DOHH2 (cell line): Measurements from ENCODE around the gene ZNF2.

Experiments
- H3F3A ChIP-seq: fragments of 200-600 bp; sonication (generic), shearing (Covaris generic); 2 replicates; pipeline ENCODE4 v1.6.0; 2016; ENCODE audit warnings: antibody characterized with exemption, mild to moderate bottlenecking; ENCODE audit not compliant: control insufficient read depth, insufficient read depth
- H3K27ac ChIP-seq: fragments of 200-600 bp; sonication (generic); 2 replicates; pipeline ENCODE4 v1.5.1; 2014; ENCODE audit warnings: low read depth, mild to moderate bottlenecking, low read length, moderate library complexity
- H3K27me3 ChIP-seq: fragments of 200-600 bp; sonication (generic); 2 replicates; pipeline ENCODE4 v1.6.1; 2014; ENCODE audit warnings: mild to moderate bottlenecking, low read length, mixed read lengths; ENCODE audit not compliant: control insufficient read depth
- H3K36me3 ChIP-seq: fragments of 200-600 bp; sonication (generic); 2 replicates; pipeline ENCODE4 v1.6.1; 2014; ENCODE audit warnings: mild to moderate bottlenecking, low read length, moderate library complexity, mixed read lengths; ENCODE audit not compliant: control insufficient read depth
- H3K4me1 ChIP-seq: fragments of 200-600 bp; sonication (generic); 2 replicates; pipeline ENCODE4 v1.6.1; 2014; ENCODE audit warnings: mild to moderate bottlenecking, low read length, mixed read lengths; ENCODE audit not compliant: control insufficient read depth
- H3K4me2 ChIP-seq: fragments of 200-600 bp; sonication (generic); 2 replicates; pipeline ENCODE4 v1.6.0; 2014; ENCODE audit warnings: mild to moderate bottlenecking, low read length, moderate library complexity
- H3K4me3 ChIP-seq: fragments of 200-600 bp; sonication (generic); 2 replicates; pipeline ENCODE4 v1.5.1; 2014; ENCODE audit warnings: mild to moderate bottlenecking, low read length, mixed read lengths
- H3K79me2 ChIP-seq: fragments of 200-600 bp; sonication (generic); 2 replicates; pipeline ENCODE4 v1.6.1; 2014; ENCODE audit warnings: mild to moderate bottlenecking, low read length, mixed read lengths; ENCODE audit not compliant: control insufficient read depth
- H3K9me2 ChIP-seq: fragments of 200-600 bp; sonication (generic); replicated peaks from 2 replicates; pipeline ENCODE4 v1.6.1; 2014; ENCODE audit warnings: mild to moderate bottlenecking, low read length, mixed read lengths; ENCODE audit not compliant: control insufficient read depth
- H3K9me3 ChIP-seq: fragments of 200-600 bp; sonication (generic); 2 replicates; pipeline ENCODE4 v1.6.1; 2014; ENCODE audit warnings: antibody characterized with exemption, low read length, mixed read lengths; ENCODE audit not compliant: control insufficient read depth, insufficient read depth
- H4K20me1 ChIP-seq: fragments of 200-600 bp; sonication (generic); 2 replicates; pipeline ENCODE4 v1.6.0; 2014; ENCODE audit warnings: low read depth, mild to moderate bottlenecking, antibody characterized with exemption, low read length, moderate library complexity; ENCODE audit not compliant: control insufficient read depth, insufficient read depth
- EZH2phosphoT487 ChIP-seq: fragments of 200-600 bp; sonication (generic); IDR thresholded peaks from 2 replicates; pipeline ENCODE4 v1.6.1; 2017; ENCODE audit warnings: borderline replicate concordance, mild to moderate bottlenecking, antibody characterized with exemption, low read length, moderate library complexity, mixed read lengths
- TF ChIP-seq, protein P1 (sequence below): fragments of 200-600 bp; sonication (generic); IDR thresholded peaks from one replicate; pipeline ENCODE4 v1.5.1; 2014; ENCODE audit warnings: antibody characterized with exemption, mild to moderate bottlenecking, low read depth, low read length; ENCODE audit not compliant: poor library complexity, severe bottlenecking

The ZNF2 gene

DNA sequence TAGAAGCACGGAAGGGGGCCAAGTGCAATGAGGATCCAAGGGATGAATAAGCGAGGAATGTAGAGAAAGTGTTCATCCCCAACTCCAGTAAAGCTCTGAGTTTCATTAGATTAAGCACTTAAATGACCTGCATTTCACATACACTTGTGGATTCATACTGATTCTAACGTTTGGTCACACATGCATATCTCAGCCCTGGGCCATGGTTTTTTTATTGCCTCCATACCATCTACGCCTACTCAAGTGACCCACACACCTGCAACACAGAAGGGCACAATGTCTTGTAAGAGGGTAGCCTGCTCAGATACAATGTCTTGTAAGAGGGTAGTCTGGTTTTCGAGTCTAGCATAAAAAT is 43.4 kb upstream of the ZNF2 start:
- Histone ChIP-seq H3K9me3 (no peaks in the 10 kb centered on the region), H3F3A (no peaks in the 10 kb centered on the region), H3K4me2 (peak overlapping the region; percentile 94), H3K27me3 (no peaks in the 10 kb centered on the region), H3K4me3 (peak overlapping the region; percentile 91), H3K27ac (no peak overlapping the region; the same call in 1 of the 2 replicates), H3K79me2 (peaks cover 46% of the 10 kb centered on the region), H4K20me1 (peaks cover 8% of the 10 kb centered on the region), H3K9me2 (no peaks in the 10 kb centered on the region), H3K4me1 (peaks cover 32% of the 10 kb centered on the region), H3K36me3 (peaks cover 33% of the 10 kb centered on the region)
- TF ChIP-seq, protein P1, sequence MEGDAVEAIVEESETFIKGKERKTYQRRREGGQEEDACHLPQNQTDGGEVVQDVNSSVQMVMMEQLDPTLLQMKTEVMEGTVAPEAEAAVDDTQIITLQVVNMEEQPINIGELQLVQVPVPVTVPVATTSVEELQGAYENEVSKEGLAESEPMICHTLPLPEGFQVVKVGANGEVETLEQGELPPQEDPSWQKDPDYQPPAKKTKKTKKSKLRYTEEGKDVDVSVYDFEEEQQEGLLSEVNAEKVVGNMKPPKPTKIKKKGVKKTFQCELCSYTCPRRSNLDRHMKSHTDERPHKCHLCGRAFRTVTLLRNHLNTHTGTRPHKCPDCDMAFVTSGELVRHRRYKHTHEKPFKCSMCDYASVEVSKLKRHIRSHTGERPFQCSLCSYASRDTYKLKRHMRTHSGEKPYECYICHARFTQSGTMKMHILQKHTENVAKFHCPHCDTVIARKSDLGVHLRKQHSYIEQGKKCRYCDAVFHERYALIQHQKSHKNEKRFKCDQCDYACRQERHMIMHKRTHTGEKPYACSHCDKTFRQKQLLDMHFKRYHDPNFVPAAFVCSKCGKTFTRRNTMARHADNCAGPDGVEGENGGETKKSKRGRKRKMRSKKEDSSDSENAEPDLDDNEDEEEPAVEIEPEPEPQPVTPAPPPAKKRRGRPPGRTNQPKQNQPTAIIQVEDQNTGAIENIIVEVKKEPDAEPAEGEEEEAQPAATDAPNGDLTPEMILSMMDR = no peak
- no peak for TF ChIP-seq EZH2phosphoT487

DNA sequence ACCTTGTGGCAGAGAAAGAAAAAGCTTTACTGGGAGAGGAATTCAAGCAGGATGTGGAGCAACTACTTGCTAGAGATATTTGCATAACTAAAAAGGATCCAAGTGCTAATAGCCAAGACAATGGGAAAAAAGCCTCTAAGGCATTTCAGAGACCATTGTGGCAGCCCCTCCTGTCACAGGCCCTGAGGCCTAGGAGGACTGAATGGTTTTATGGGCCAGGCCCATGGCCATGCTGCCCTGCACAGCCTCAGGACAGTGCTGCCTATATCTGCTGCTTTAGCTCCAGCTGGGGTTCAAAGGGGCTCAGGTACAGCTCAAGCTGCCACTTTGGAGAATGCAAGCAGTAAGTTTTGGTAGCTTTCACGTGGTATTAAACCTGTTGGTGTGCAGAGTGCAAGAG is 26.9 kb upstream of the ZNF2 start:
- peaks cover 13% of the 10 kb centered on the region; the same call in 1 of the 2 replicates for H3K9me3 ChIP-seq
- no peak overlapping the region for H3K27ac ChIP-seq
- no peaks in the 10 kb centered on the region for H3K79me2 ChIP-seq
- no peaks in the 10 kb centered on the region for H4K20me1 ChIP-seq
- no peaks in the 10 kb centered on the region for H3K36me3 ChIP-seq
- TF ChIP-seq, protein P1 = no peak
- no peak for TF ChIP-seq EZH2phosphoT487
- no peaks in the 10 kb centered on the region for H3K27me3 ChIP-seq
- H3K9me2 ChIP-seq = no peaks in the 10 kb centered on the region
- H3K4me3 ChIP-seq = no peak overlapping the region
- H3F3A ChIP-seq = no peaks in the 10 kb centered on the region
- H3K4me2 ChIP-seq = no peak overlapping the region
- H3K4me1 ChIP-seq = no peaks in the 10 kb centered on the region

DNA sequence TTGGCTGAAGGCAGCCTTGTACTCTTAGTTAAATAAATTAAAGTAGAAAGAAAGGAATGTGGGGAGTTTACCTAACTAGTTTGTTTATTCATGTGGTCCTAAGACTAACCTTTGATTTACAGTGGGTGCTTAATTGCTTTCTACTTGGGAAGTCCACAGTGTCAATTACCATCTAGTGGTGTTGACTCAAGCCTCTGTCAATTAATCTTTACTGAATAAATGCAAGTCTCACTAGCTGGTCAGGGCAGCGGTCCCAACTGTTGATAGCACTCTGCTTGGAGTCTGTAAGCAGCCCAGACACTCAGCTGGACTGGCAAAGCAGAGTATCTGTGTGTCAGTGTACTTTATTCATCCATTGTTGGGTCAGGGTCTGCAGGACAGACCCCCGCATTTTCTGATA is 21.8 kb upstream of the ZNF2 start:
- Histone ChIP-seq H3K4me3 (no peak overlapping the region), H3F3A (no peaks in the 10 kb centered on the region), H3K9me3 (peaks cover 35% of the 10 kb centered on the region), H3K27me3 (no peaks in the 10 kb centered on the region), H3K36me3 (no peaks in the 10 kb centered on the region), H4K20me1 (no peaks in the 10 kb centered on the region), H3K79me2 (no peaks in the 10 kb centered on the region), H3K9me2 (no peaks in the 10 kb centered on the region), H3K4me2 (no peak overlapping the region), H3K4me1 (no peaks in the 10 kb centered on the region), H3K27ac (no peak overlapping the region)
- TF ChIP-seq EZH2phosphoT487 = no peak
- TF ChIP-seq, protein P1 = no peak
